Measurements from ENCODE around the gene ZNF433.

GRCh38 chr19:11986754-11987153, 48.7 kb downstream of the ZNF433 start:
- TF ChIP-seq, protein P1, sequence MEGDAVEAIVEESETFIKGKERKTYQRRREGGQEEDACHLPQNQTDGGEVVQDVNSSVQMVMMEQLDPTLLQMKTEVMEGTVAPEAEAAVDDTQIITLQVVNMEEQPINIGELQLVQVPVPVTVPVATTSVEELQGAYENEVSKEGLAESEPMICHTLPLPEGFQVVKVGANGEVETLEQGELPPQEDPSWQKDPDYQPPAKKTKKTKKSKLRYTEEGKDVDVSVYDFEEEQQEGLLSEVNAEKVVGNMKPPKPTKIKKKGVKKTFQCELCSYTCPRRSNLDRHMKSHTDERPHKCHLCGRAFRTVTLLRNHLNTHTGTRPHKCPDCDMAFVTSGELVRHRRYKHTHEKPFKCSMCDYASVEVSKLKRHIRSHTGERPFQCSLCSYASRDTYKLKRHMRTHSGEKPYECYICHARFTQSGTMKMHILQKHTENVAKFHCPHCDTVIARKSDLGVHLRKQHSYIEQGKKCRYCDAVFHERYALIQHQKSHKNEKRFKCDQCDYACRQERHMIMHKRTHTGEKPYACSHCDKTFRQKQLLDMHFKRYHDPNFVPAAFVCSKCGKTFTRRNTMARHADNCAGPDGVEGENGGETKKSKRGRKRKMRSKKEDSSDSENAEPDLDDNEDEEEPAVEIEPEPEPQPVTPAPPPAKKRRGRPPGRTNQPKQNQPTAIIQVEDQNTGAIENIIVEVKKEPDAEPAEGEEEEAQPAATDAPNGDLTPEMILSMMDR (IDR thresholded peaks at IDR 0.05), result no peak
- no peak for TF ChIP-seq POLR2A (IDR thresholded peaks at IDR 0.05)

Data from prostate gland (tissue), 2 donors.